OCI-LY3 (cell line): ENCODE results near the gene BTBD1.

Experiments used
- EZH2phosphoT487 ChIP-seq: fragments of 200-600 bp; shearing (Covaris generic); IDR thresholded peaks from 2 replicates; pipeline ENCODE4 v1.6.1; 2018; ENCODE audit warnings: antibody characterized with exemption, mixed run types, low read depth
- TF ChIP-seq, protein P1 (sequence below): fragments of 200-600, 300-600 bp; sonication (generic); IDR thresholded peaks from 2 replicates; pipeline ENCODE4 v1.5.1; 2014; ENCODE audit warnings: antibody characterized with exemption, low read length, low read depth

DNA sequence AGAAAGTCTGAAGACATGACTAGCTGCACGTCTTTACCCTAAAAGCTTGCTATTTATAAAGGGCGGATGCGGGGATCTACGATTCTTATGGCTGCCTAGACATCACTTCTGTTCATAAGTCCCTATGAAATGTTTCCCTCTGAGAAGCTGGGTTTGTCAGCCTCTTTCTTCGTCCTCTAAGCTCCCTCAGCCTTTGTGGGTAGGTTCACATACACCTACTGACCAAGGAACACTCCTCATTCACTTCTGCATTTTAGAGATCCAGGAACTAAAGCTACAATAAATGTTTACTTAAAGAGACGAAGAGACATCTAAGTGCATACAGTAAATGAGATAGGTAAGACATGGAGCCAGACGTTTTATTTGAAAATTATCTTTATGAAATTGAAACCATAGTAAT is 97.7 kb downstream of the BTBD1 start:
- TF ChIP-seq, protein P1, sequence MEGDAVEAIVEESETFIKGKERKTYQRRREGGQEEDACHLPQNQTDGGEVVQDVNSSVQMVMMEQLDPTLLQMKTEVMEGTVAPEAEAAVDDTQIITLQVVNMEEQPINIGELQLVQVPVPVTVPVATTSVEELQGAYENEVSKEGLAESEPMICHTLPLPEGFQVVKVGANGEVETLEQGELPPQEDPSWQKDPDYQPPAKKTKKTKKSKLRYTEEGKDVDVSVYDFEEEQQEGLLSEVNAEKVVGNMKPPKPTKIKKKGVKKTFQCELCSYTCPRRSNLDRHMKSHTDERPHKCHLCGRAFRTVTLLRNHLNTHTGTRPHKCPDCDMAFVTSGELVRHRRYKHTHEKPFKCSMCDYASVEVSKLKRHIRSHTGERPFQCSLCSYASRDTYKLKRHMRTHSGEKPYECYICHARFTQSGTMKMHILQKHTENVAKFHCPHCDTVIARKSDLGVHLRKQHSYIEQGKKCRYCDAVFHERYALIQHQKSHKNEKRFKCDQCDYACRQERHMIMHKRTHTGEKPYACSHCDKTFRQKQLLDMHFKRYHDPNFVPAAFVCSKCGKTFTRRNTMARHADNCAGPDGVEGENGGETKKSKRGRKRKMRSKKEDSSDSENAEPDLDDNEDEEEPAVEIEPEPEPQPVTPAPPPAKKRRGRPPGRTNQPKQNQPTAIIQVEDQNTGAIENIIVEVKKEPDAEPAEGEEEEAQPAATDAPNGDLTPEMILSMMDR = no peak
- no peak for TF ChIP-seq EZH2phosphoT487
